Right hindlimb (tissue), 1 donor: ENCODE data around the gene ZNF771.

ENCODE experiments used
- DNase-seq: peaks from one replicate; pipeline ENCODE4 v3.0.0-alpha.2; 2018

Gene ZNF771

GRCh38 chr16:30399435-30400186, 7.8 kb upstream of the ZNF771 start:
- DNase-seq, result peak; percentile 26

GRCh38 chr16:30401768-30402425, 5.5 kb upstream of the ZNF771 start:
- DNase-seq, result no peak

GRCh38 chr16:30406795-30407101, 658 bp upstream of the ZNF771 start:
- DNase-seq, result no peak

GRCh38 chr16:30407804-30408534, 563 bp downstream of the ZNF771 start:
- DNase-seq, result peak; percentile 77

- DNase-seq, result peak; percentile 93
Observed at GRCh38 chr16:30409125-30410060, 2.0 kb downstream of the ZNF771 start.

- no peak for DNase-seq
Observed at GRCh38 chr16:30413112-30413806, 5.9 kb downstream of the ZNF771 start.

- DNase-seq, result no peak
Observed at GRCh38 chr16:30414159-30414558, 6.8 kb downstream of the ZNF771 start.

GRCh38 chr16:30416047-30416603, 8.7 kb downstream of the ZNF771 start:
- DNase-seq, result no peak

- DNase-seq, result no peak
Observed at GRCh38 chr16:30416624-30417528, 9.5 kb downstream of the ZNF771 start.

- DNase-seq, result peak; percentile 90
Observed at GRCh38 chr16:30417529-30418349, 10.3 kb downstream of the ZNF771 start.

GRCh38 chr16:30418350-30419181, 11.2 kb downstream of the ZNF771 start:
- no peak for DNase-seq

- no peak for DNase-seq
Observed at GRCh38 chr16:30421010-30421409, 13.6 kb downstream of the ZNF771 start.

- DNase-seq, result no peak
Observed at GRCh38 chr16:30428055-30428454, 20.6 kb downstream of the ZNF771 start.

GRCh38 chr16:30429418-30429677, 21.9 kb downstream of the ZNF771 start:
- DNase-seq, result no peak

GRCh38 chr16:30429678-30430427, 22.4 kb downstream of the ZNF771 start, which contains the start of gene DCTPP1:
TSS of gene DCTPP1 (minus strand) at chr16:30430030. CDS start at chr16:30429980, 50 bp downstream.
- peak; percentile 96 for DNase-seq

- DNase-seq, result no peak
Observed at GRCh38 chr16:30430428-30430970, 23.1 kb downstream of the ZNF771 start.

GRCh38 chr16:30434852-30435251, 27.4 kb downstream of the ZNF771 start:
- no peak for DNase-seq

GRCh38 chr16:30437511-30438046, 30.2 kb downstream of the ZNF771 start:
- no peak for DNase-seq
